ENCODE measurements around the gene ALKBH5.

GRCh38 chr17:18257268-18257981 lies 73.8 kb downstream of the ALKBH5 start:
- TF ChIP-seq, protein P1, sequence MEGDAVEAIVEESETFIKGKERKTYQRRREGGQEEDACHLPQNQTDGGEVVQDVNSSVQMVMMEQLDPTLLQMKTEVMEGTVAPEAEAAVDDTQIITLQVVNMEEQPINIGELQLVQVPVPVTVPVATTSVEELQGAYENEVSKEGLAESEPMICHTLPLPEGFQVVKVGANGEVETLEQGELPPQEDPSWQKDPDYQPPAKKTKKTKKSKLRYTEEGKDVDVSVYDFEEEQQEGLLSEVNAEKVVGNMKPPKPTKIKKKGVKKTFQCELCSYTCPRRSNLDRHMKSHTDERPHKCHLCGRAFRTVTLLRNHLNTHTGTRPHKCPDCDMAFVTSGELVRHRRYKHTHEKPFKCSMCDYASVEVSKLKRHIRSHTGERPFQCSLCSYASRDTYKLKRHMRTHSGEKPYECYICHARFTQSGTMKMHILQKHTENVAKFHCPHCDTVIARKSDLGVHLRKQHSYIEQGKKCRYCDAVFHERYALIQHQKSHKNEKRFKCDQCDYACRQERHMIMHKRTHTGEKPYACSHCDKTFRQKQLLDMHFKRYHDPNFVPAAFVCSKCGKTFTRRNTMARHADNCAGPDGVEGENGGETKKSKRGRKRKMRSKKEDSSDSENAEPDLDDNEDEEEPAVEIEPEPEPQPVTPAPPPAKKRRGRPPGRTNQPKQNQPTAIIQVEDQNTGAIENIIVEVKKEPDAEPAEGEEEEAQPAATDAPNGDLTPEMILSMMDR (conservative IDR thresholded peaks at IDR 0.05 in 1 of 2, IDR thresholded peaks at IDR 0.05 in 1 of 2; ENCODE audit: extremely low read depth in 1 of 2, insufficient read depth in 1 of 2, low read depth in 1 of 2, low read length in 2 of 2), result peak in 1 of 2 donors; percentile 11
- TF ChIP-seq EZH2 (IDR thresholded peaks at IDR 0.05; ENCODE audit: borderline replicate concordance, low read length), result no peak

Measured in mammary epithelial cell (primary cell).